G401 (cell line): Measurements from ENCODE around the gene HDHD5. TPM values are rescaled to one million over a fixed set of nuclear protein-coding genes. Genes with fewer than 3 reads are reported as not detected.
A peak's percentile ranks its signal among the peaks of the same experiment; 100 is the strongest.
"Not testable (repeated sequence)": the region's sequence is repeated elsewhere in the genome, so short reads cannot be mapped to it uniquely, and the experiment has no call there.

Source experiments
- DNase-seq: peaks from one replicate; pipeline ENCODE4 v3.0.0-alpha.2; 2015; ENCODE audit warnings: low spot score
- in situ Hi-C: cut with HindIII; loops from 2 replicates; pipeline ENCODE4 v1.10.0; 2016; ENCODE audit warnings: low sequenced_read_pairs, mixed read lengths
- total RNA-seq: library from RNA; depleted of rRNA; stranded (reverse); fragments of >200 nt; shearing (Covaris generic); gene quantifications from 2 replicates; pipeline ENCODE4 v1.2.3, GENCODE V29; 2014

Gene HDHD5
- total RNA-seq, 1 experiment from 2014 or later, result 163 TPM

- in situ Hi-C loops, result no loop called here
- peak; percentile 71 for DNase-seq
Measured at GRCh38 chr22:17159504-17159951, 451 bp upstream of the HDHD5 start.

DNA sequence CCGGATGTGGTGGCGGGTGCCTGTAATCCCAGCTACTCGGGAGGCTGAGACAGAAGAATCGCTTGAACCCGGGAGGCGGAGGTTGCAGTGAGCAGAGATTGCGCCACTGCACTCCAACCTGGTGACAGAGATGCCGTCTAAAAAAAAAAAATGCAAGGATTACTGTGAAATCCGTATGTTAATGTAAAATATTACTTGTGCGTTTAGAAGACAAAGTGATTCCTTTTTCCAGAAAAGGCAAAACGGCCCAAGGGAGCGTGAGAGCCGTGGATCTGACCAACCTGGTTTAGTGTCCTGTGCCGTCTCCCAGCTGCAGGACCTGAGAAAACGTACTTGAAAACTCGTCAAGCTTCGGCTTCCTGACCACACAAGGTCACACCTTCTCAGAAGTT lies 905 bp downstream of the HDHD5 start:
- in situ Hi-C loops, result no loop called here
- DNase-seq, result no peak

- in situ Hi-C loops, result no loop called here
- DNase-seq, result no peak
Measured at GRCh38 chr22:17157714-17158113, 1.4 kb downstream of the HDHD5 start.

- DNase-seq, result no peak
- in situ Hi-C loops, result no loop called here
Measured at GRCh38 chr22:17155941-17156340, 3.1 kb downstream of the HDHD5 start.

GRCh38 chr22:17152971-17153370 lies 6.1 kb downstream of the HDHD5 start:
- in situ Hi-C loops, result no loop called here
- no peak for DNase-seq

DNA sequence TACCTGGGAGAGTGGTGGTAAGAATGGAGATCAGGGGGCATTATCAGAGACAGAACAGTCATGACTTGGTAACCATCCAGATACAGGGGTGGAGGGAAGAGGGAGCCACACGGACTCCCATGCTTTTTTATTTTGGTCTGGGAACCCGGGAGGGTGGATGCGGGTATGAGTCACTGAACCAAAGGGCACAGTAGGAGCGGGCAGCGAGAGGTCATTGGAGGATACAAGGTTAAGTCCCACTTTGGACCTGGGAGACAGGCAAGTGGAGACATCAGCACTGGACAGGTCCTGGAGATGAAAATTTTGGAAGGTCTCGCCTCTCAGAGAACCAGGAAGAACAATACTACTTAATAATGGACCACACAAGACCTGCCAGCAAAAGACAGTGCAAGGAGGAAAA lies 6.7 kb downstream of the HDHD5 start:
- in situ Hi-C loops, result no loop called here
- DNase-seq, result no peak

GRCh38 chr22:17149076-17149815 lies 9.8 kb downstream of the HDHD5 start:
- no peak for DNase-seq
- in situ Hi-C loops, result no loop called here

DNA sequence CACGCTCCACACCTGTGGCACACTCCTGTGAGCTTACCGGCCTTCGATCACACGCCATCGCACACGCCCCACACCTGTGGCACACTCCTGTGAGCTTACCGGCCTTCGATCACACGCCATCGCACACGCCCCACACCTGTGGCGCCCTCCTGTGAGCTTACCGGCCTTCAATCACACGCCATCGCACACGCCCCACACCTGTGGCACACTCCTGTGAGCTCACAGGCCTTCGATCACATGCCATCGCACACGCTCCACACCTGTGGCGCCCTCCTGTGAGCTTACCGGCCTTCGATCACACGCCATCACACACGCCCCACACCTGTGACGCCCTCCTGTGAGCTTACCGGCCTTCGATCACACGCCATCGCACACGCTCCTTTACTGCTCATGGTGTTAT lies 11.6 kb downstream of the HDHD5 start:
- DNase-seq, in situ Hi-C loops: not testable (repeated sequence)

DNA sequence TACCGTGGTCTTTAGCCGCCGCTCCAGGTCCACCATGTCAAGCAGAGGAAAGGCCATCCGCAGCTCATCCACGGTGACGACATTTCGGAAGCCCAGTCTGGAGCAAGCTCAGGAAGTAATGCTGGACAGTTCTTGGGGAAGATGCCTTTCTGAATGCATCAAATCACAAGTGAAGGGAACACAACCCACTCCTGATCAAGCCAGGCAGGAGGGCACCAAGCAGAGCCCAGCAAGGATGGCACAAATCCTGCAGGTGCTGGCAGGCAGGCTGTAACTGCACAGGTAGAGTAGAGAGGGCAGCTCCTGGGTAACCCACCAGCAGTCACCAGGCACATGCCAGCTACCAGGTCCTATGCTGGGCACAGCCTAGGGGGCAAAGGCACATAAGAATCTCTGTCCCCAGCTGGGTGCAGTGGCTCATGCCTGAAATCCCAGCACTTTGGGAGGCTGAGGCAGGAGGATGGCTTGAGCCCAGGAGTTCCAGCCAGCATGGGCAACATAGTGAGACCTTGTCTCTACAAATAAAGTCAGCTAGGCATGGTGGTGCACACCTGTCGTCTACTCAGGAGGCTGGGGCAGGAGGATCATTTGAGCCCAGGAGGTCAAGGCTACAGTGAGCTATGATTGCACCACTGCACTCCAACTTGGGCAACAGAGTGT lies 13.9 kb downstream of the HDHD5 start:
- in situ Hi-C loops, result no loop called here
- no peak for DNase-seq

DNA sequence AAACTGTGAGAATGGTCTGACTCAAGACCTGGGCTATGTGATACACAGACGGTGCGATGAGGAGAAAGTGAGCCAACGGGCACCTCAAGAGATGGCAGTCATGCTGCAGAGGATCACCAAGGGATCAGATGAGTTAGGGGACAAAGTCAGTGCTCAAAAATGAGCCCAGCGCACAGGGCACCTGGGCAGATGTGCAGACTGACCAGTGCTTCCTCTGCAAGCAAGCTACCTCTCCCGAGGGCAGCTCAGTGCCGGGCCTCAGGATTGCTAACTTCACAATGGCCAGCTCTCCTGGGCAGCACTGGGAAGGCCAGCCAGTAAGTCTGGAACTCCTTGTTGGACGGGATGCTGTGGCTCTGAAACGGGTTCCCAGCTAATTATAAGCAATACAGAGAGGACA lies 15.3 kb downstream of the HDHD5 start:
- in situ Hi-C loops, result no loop called here
- no peak for DNase-seq

DNA sequence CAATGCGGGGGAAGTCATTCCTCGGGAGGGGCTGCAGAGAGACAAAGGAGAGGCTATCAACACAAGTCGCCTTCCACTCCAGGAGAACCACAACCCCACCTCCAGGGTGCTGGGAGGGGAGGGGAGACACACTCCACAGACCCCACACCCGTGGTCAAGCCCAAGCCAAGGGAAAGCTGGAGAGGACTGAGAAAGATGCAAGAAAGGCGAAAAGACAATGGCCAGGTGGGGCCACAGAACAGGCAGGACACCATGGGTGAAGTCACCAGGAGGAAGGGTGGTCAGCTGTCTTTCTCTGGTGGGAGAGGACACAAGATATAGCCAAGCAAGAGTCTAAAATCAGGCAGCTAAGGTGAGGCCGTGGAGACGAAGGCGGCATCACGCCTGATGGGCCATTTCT lies 16.0 kb downstream of the HDHD5 start:
- no peak for DNase-seq

GRCh38 chr22:17140826-17141766 lies 18.0 kb downstream of the HDHD5 start:
- in situ Hi-C loops, result no loop called here
- DNase-seq, result no peak

More for the DNA sequence above, 16.0 kb downstream of the HDHD5 start:
- in situ Hi-C loops, result no loop called here

- in situ Hi-C loops, result no loop called here
- no peak for DNase-seq
Measured at GRCh38 chr22:17140022-17140421, 19.1 kb downstream of the HDHD5 start.

DNA sequence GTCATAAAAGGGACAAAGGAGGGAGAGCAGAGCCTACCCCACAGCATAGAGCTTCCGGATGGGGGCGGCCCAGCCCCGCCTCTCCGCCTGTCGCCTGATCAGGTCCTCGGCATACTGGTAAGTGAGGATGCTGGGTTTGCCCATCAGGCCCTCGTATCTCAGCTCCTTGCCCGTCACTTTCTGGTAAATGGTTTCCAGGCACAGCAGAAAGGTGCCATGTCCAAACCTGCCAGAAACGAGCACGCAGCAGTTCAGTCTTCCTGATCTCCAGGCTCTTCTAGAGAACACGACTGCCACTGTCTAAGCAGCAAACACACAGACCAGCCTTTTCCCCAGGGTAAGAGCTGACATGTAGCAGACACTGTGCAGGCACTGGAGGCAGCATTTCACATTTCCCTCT lies 20.6 kb downstream of the HDHD5 start:
- in situ Hi-C loops, result no loop called here
- no peak for DNase-seq

DNA sequence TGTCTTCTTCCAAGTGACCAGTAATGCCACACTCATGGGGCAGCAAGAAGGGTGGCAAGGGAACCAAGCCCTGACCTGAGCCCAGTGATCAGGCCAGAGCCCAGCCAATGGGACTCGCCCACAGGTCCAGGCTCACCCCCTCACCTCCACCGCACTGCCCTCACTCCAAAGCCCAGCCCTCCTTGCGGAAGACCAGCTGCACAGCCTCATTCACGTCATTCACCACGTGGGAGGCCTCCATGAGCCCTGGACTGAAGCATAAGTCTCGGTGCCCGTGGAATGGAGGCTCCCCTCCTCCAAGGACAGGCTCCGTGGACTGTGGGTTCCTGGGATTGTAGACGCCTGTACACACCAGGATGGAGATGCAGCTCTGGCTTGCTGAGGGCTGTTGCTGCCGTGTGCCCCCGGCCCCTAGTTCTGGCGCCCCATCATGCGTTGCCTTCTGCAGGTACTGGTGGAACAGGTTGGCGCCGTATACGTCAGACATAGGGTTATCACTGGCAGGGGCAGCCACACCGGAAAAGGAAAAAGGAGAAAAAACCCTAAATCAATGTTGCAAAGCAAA lies 21.1 kb downstream of the HDHD5 start:
- in situ Hi-C loops, result no loop called here
- no peak for DNase-seq

- no peak for DNase-seq
- in situ Hi-C loops, result no loop called here
Measured at GRCh38 chr22:17137170-17137569, 21.9 kb downstream of the HDHD5 start.

- no peak for DNase-seq
- in situ Hi-C loops, result no loop called here
Measured at GRCh38 chr22:17135153-17135760, 23.8 kb downstream of the HDHD5 start.

DNA sequence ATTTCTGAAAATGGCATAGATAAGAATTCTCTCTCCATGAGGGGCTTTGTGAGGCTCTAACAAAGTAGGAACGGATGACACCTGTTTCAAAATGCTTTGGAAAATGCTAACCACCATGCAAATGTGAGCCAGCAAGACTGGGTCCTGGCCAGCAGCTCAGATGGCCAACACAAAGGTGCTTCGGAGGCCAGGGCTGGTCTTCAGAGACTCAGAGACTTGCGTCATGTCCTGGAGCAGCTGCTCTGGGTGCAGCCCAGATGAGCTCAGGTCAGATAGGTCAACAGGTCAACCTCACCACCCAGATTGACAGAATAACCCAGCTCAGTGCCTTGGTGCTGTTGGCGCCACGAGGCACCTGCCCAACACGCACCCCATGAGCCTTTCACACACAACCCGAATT lies 25.9 kb downstream of the HDHD5 start:
- in situ Hi-C loops, result no loop called here
- no peak for DNase-seq

GRCh38 chr22:17132112-17132511 lies 27.0 kb downstream of the HDHD5 start:
- in situ Hi-C loops, result no loop called here

More at GRCh38 chr22:17132112-17132511, 27.0 kb downstream of the HDHD5 start:
- DNase-seq, result no peak
